Measurements from ENCODE around the gene FAT1. TPM values are rescaled to one million over a fixed set of nuclear protein-coding genes. Genes with fewer than 3 reads are reported as not detected.

FAT1 gene
- total RNA-seq, 2 donors from 2014 or later: 291 to 299 TPM

- ATAC-seq (peak; percentile 78), DNase-seq (no peak)
- intact Hi-C loops (cut with DNase I, micrococcal nuclease): no loop called here
These were observed 80.0 kb downstream of the FAT1 start for GRCh38 chr4:186643501-186644310.

GRCh38 chr4:186642998-186643397 lies 80.7 kb downstream of the FAT1 start:
- DNase-seq (no peak), ATAC-seq (no peak)
- intact Hi-C loops (cut with DNase I, micrococcal nuclease): no loop called here

GRCh38 chr4:186642530-186642929 lies 81.1 kb downstream of the FAT1 start:
- no peak for DNase-seq
- peak; percentile 75 for ATAC-seq
- intact Hi-C loops (cut with DNase I, micrococcal nuclease): no loop called here

- no peak for DNase-seq
- no peak for ATAC-seq
- intact Hi-C loops (cut with DNase I, micrococcal nuclease): no loop called here
These were observed 89.0 kb downstream of the FAT1 start for GRCh38 chr4:186634591-186635128.

GRCh38 chr4:186633844-186634243 lies 89.8 kb downstream of the FAT1 start:
- intact Hi-C loops (cut with DNase I, micrococcal nuclease): no loop called here
- no peak for DNase-seq
- no peak for ATAC-seq

- ATAC-seq (no peak), DNase-seq (no peak)
- intact Hi-C loops (cut with DNase I, micrococcal nuclease): no loop called here
These were observed 93.5 kb downstream of the FAT1 start for GRCh38 chr4:186630128-186630527.

- DNase-seq: peak in 1 of 2 donors; percentile 67
- ATAC-seq: peak; percentile 90
- intact Hi-C loops (cut with DNase I, micrococcal nuclease): no loop called here
These were observed 95.5 kb downstream of the FAT1 start for GRCh38 chr4:186628058-186628711.

GRCh38 chr4:186627226-186627865 lies 96.3 kb downstream of the FAT1 start:
- peak in 1 of 2 donors; percentile 14 for DNase-seq
- peak; percentile 69 for ATAC-seq
- intact Hi-C loops (cut with DNase I, micrococcal nuclease): no loop called here

- ATAC-seq (no peak), DNase-seq (no peak)
- intact Hi-C loops (cut with DNase I, micrococcal nuclease): no loop called here
These were observed 98.7 kb downstream of the FAT1 start for GRCh38 chr4:186624951-186625350.

GRCh38 chr4:186623546-186623945 lies 100.1 kb downstream of the FAT1 start:
- ATAC-seq (no peak), DNase-seq (no peak)
- intact Hi-C loops (cut with DNase I, micrococcal nuclease): no loop called here

GRCh38 chr4:186622788-186623464 lies 100.7 kb downstream of the FAT1 start:
- DNase-seq (no peak), ATAC-seq (no peak)
- intact Hi-C loops (cut with DNase I, micrococcal nuclease): no loop called here

- intact Hi-C loops (cut with DNase I, micrococcal nuclease): no loop called here
- no peak for DNase-seq
- no peak for ATAC-seq
These were observed 101.6 kb downstream of the FAT1 start for GRCh38 chr4:186621959-186622553.

GRCh38 chr4:186619088-186619487 lies 104.6 kb downstream of the FAT1 start:
- DNase-seq: no peak
- ATAC-seq: no peak
- intact Hi-C loops (cut with DNase I, micrococcal nuclease): no loop called here

- ATAC-seq (no peak), DNase-seq (no peak)
- intact Hi-C loops (cut with DNase I, micrococcal nuclease): no loop called here
These were observed 105.7 kb downstream of the FAT1 start for GRCh38 chr4:186617921-186618320.

- peak; percentile 14 for ATAC-seq
- DNase-seq: no peak
- intact Hi-C loops (cut with DNase I, micrococcal nuclease): no loop called here
These were observed 116.2 kb downstream of the FAT1 start for GRCh38 chr4:186607490-186607889.

GRCh38 chr4:186606591-186606992 lies 117.1 kb downstream of the FAT1 start:
- no peak for ATAC-seq
- no peak for DNase-seq
- intact Hi-C loops (cut with DNase I, micrococcal nuclease): no loop called here

GRCh38 chr4:186605261-186605865 lies 118.3 kb downstream of the FAT1 start:
- DNase-seq (no peak), ATAC-seq (no peak)
- intact Hi-C loops (cut with DNase I, micrococcal nuclease): no loop called here

- intact Hi-C loops (cut with DNase I, micrococcal nuclease): no loop called here
- DNase-seq: no peak
These were observed 119.4 kb downstream of the FAT1 start for GRCh38 chr4:186604124-186604807.

More at GRCh38 chr4:186604124-186604807, 119.4 kb downstream of the FAT1 start:
- no peak for ATAC-seq

All from left colon (tissue), 2 donors.